GM18870 (cell line): ENCODE data around the gene GIPC2.
A peak's percentile ranks its signal among the peaks of the same experiment; 100 is the strongest.

ENCODE experiments used
- ATAC-seq: cut with Tn5 transposase; IDR thresholded peaks from one replicate; pipeline ENCODE4 v1.9.1; 2021; ENCODE audit warnings: moderate library complexity; ENCODE audit not compliant: unreplicated experiment

Gene GIPC2

DNA sequence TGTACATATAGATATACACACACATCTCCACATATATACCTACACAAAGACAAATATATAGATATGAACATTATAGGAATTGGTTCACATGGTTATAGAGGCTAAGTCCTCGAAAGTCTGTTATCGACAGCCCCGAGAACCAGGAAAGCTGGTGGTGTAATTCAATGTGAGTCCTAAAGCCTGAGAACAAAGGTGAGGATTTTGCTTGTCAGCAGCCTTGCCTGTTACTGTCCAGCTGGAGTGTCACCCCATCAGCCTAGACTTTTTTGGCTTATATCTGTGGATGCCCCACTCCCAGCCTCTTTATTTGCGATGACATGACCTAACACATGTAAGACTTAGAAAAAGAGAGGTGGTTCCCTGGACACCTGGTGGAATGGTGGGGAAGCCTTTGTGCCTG is 97.0 kb downstream of the GIPC2 start:
- no peak for ATAC-seq

DNA sequence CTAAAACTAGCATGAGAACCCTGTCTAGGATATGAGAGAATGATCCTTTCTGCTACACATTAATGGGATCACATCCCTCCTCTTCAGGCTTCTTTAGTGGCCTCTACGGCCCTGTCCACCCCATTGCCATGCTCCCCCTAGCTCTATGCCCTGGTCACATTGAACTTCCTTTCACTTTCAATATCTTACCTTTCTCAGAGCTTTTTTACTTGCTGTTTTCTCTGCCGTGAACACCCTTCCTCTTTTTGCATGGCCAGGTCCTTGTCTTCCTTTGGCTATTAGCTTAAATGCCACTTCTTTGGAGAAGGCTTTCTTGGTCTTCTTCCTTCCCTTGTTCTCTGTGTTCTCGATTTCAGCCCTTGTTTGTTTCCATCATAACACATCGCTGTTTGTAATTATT is 97.4 kb downstream of the GIPC2 start:
- peak; percentile 67 for ATAC-seq

DNA sequence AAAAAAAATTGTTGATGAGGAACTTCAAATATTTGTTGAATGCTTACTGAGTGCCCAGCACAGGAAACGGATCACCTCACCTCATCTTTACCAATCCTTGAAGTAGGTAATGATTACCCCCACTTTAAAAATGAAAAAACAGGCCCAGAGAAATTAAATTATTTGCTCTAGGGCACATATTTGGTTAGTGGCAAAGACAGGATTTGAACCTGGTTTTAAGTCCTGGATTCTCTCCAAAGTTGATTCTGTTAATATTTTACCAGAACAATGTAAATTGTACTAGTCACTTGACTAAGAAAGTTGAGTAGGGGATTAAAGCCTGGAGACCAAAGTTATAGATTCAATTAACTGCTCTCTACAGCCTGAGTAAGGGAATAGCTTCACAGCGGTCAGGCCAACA is 97.9 kb downstream of the GIPC2 start:
- ATAC-seq, result no peak

DNA sequence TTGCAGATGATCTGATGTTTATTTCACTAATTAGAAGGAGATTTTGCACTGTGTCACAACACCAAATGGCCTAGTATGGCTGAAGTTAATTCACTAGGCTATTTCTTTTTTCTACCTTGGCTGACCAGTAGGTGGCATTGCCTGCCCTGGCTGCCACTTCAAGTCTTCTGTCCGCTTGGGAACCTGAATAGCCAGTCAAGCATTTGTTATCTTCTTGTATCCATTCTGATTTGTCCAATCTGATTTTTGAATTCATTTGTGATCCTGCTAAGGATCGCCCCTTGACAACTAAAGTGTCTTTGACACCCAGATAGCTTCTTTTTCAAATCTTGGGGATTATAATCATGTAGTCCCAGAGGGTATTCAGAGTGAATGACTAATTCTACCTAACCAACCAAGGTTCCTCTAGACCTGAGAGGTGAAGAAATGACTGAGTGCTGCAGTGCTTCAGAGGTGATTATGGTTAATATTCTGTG is 99.4 kb downstream of the GIPC2 start:
- ATAC-seq, result peak; percentile 82

DNA sequence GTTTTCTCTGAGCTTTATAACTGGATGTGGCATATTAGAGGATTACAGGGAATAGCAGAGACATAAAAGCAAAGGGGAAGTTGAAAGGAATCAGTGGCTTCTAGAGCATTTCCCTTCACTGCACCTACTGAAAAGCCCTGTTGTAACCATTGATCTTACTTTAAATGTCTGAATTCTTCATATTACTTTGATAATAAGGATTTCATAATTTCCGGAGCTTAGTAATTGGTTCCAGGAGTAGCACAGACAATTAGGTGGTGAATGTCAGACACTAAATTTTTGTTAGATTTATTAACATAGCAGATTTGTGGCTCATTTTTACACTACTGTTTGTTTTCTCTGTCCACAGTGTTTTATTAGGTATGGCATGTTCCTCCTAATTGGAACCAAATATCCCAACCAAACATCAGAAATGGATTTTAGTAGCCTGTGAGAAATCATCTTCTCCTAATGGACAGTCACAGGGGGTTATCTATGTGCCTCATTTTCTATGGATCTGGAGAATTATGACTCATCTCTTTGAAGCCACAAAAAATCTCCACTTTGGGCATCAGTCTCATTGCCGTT is 100.5 kb downstream of the GIPC2 start:
- no peak for ATAC-seq

DNA sequence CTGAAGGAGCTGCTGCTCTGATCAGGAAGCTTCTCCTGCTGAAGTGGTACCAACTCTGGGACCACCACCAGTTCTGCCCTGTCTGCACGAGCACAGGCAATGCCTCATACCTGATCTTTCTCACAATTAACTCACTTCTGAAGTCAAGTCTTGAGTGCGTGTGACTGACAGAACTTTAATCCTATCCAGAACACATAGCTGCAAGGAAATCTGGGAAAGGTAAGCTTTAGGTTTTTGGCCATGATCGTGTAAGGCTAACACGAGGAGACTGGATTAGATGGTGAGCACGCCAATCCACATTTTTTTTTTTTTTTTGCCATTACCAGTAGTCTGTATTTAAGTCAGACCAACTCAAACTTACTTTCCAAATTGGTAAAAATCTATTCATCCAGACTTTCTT is 101.3 kb downstream of the GIPC2 start:
- no peak for ATAC-seq

DNA sequence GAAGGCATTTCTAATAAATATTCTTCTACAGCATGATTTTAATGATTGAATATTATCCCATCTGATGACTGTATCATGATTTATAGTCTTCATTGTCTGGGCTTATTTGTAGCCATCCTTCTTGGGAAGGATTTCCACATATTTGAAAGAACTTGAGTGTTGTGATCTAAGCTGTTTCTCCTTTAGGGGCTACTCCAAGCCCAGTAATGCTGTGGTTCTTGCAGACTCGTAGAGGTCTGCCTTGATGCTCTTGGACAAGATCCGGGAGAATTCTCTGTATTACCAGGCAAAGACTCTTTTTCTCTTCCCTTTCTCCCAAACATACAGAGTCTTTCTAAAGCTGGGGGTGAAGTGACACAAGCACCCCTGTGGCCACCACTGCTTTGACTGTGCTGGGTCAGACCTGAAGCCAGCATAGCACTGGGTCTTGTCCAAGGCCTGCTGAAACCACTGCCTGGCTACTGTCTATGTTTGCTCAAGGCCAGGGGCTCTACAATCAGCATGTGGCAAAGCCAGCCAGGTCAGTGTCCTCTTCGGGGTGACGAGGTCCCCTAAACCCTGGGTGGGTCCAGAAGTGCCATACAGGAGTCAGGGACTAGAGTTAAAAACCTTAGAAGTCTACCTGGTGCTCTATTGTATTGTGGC is 107.4 kb downstream of the GIPC2 start:
- ATAC-seq, result no peak

DNA sequence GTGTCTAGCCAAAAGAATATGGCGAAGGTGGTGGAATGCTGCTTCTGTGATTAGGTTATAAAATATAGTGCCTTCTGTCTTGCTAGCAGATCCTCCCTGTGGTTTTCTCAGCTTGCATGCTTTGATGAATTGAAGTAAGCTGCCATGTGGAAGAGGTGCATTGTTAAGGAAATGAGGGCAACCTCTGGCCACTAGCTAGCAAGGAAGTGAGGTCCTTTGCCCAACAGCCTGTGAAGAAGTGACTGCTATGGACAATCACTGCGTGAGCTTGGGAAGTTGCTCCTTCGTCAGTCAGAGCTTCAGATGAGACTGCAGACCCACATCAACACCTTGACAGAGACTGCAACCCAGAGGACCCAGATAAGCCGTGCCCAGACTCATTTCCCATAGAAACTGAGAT is 109.4 kb downstream of the GIPC2 start:
- ATAC-seq, result no peak

DNA sequence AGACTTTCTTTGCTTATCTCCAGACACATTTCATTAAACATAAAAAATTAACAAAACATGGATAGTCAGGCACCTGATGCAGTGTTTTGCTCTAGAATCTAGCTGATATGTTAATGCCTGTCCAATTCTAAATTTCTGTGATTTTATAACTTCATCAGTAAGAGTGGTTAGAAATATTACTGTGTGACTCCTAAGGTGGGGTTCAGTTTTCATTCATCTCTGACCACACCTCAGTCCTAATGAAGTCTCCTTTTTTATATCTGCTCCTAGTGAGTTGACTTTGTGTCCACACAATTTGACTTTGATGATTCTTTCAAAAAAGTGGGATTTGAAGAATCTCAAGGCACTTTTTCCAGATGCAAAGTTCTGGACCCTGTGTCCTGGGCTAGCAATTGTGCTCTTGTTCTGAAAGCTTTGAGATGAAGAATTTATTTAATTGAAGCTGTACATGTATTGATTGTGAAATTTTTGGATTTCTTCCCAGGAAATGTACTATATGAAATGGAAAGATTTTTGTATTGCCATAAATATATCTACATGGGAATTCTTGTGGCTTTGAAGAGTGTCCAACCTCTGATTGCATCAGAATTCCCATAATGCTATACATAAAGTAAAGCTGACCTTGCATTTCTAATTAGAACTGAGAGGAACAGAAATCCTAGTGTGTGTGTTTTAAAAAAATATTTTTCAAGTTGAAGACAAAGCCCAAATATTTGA is 111.2 kb downstream of the GIPC2 start:
- ATAC-seq, result no peak

DNA sequence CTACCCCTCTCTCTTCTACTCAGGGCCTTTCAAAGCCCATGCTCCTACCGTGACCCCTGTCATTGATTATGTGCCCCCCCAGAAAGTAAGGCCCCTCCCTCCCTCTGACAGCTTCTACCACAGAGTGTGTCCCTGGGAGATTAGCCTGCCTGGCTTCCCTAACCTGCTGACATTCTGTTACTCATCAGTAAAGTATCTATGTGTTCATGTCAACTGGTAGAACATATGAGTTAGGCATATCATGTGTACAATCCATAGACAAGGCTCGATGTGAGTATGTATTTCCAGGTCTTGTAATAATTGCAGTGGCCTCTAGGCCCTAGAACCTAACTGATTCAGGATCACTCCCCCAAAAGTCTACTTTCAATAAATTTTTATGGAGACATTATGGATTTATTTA is 120.0 kb downstream of the GIPC2 start:
- ATAC-seq, result no peak

DNA sequence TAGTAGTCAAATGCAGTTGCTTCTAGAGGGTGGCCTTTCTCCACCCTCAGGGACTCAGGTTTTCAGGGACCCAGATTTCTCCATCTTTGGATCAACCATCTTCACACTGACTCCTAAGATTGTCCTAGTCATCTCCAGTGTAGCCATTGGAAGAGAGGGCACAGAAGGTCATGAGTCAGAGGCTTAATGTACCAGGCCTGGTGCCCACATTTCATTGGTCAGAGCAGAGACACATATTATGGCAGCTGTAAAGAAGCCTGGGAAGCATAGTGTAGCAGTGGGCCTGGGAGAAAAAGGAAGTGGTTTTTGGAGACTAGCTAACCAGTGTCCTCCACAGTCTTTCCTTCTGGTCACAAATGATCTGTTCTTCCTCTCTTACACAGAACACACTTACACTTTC is 122.5 kb downstream of the GIPC2 start:
- ATAC-seq, result no peak

DNA sequence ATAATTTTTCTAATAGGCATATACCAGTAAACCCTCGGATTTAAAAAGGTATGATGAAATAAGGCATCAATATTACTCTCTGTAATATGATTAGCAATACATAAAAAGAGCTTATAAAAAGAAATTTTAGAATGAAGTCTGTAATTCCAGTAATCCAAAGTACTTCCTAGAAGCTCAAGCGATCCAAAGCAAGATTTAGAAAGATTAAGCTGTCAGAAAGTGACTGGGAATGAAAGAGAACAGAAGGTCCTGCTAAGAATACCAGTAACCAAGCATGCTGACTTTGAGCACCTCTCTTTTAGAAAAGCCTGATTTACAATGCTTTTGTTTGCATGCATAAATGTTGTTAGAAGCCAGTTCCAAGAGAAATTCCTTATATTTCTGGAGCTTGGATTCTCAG is 125.1 kb downstream of the GIPC2 start:
- no peak for ATAC-seq

DNA sequence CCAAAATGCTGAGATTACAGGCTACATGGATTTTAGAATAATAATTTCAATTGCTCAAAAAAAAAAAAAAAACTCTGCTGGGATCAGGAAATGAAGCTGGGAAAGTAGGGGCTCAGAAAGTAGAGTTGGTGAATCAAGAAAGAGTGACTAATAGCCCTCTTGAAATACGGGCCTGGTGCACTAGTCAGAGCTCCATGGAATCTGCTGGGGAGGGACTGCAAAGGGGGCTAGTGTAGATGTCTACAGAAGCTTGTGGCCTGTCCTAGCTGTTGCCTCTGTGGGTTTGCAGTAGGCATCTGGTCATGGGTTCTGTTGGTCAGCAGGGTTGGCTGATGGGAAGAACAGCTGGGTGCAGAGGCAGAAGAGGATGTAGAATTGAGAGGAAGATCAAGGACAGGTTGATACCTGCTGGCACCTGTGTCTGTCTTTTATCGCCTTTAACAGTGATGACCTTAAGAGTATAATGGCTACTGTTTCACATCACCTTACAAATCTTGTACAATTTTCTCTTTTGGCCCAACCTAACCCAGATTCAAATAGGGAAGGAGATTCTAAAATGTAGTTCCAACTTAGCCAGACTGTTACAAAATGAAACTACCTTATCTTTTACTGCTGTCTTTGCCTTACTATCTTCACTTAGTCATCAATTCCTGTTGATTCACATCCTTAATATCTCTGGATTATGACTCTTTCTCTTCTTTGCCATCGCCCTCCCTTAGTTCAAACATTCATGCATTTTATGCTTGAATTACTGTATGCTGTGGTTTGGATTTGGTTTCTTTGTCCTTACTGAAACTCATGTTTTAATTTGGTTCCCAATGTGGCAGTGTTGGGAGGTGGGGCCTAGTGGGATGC is 126.2 kb downstream of the GIPC2 start:
- ATAC-seq, result no peak

DNA sequence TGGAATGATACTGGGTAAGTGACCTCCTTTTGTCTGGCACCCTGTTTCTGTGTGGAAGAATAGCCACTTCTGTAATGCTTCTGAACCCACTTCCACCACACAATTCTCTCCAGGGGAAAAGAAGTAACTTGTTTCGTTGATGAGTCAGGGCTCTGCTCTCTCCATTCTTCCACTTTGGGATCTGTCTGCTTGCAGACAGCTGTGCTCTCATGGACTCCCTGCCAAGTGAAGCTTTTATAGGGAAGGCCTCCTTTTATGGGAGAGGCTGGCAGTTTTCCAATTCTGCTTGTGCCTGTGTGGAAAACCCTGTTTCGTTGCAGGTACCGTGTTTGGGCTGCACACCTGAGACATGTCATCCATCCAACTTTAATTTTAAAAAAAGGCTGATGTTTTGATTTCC is 130.7 kb downstream of the GIPC2 start:
- ATAC-seq, result no peak

DNA sequence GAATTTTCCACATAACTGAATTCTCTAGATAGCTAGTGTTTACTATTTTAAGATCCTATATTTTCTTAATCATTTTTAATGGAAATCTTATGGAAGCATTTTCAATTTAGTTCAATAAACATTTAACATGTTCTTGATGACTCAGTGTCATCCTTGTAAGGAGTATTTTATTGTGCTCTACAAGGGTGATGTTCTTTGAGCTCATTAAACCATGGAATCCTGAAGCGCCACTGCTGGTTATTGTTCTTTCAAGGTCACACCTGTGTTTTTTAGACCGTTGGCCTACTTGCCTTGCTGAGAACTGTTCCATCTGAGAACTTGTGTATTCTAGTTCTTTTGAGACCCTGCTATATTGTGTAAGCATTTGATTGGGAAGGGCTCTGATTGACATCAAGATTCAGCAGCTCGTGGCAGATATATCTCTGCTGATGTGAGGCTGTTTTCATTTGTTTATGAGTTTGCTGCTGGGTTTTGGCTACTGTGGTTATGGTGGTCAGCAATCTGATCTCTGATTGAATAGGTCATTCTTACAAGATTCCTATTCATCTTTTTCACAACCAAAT is 132.0 kb downstream of the GIPC2 start:
- no peak for ATAC-seq

DNA sequence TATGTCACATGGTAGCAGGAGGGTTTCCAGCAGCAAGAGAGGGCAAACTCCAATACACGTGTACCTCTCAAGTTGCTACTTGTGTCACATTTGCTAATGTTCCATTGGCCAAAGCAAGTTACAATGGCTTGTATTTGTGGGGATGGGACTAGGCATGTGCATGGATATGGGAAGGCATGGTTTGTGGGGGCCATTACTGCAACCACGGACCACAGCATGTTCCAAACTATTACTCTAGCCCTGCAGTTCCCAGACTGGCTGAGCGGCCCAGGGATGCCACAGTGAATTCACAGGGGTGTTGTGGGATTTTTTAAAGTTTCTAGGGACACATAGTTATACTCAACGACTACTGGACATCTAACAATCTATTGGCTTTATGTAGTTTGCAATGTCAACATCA is 133.1 kb downstream of the GIPC2 start:
- no peak for ATAC-seq

DNA sequence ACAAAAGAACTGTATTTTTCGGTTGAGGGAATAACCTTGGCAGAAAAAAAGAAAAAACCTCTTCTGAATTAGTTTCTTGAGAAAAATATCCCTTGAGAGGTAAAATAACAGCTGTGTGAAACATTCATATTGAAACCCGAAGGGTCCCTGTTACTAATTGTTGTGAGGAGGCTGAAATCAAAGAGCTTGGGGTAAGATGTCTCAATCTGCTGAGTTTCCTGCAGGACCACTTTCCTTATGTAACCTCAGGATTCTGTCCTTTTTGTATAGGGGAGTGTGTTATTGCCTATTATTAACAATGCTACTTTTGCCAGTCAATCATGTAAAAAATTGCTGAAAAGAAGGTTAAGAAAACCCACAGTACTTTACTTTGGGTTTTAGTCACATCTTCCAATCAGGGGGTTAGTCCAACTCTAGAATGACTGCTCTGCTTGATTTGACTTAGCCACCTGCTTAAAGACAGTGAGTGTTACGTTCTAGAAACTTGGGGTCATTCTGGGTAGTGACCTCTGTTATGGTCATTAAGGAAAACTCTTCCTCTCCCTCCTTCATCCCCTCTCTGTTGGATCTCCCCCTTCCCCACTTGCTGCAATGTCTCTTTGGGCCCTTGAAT is 138.8 kb downstream of the GIPC2 start:
- peak; percentile 83 for ATAC-seq
